ENCODE data around the gene DNMT3A.

DNMT3A gene

DNA sequence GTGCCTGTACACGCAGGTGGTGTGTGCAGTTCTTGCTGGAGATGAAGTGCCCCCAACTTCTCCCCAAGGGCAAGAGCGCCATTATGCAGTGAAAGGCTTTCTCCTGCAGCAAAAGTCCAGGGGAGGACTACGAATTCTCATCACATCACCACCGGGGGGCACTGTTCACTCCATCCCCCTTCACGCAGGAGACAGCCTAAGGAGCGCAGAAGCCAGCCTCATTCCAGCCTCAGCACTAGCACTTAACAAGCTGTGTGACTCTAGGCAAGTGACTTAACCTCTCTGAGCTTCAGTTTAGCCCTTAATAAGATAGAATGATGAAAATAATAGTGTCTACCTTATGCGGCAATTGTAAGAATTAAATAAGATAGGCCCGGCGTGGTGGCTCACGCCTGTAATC is 32.3 kb downstream of the DNMT3A start:
- H3K9ac ChIP-seq (ENCODE audit: low read length in 5 of 5) = no peak overlapping the region

DNA sequence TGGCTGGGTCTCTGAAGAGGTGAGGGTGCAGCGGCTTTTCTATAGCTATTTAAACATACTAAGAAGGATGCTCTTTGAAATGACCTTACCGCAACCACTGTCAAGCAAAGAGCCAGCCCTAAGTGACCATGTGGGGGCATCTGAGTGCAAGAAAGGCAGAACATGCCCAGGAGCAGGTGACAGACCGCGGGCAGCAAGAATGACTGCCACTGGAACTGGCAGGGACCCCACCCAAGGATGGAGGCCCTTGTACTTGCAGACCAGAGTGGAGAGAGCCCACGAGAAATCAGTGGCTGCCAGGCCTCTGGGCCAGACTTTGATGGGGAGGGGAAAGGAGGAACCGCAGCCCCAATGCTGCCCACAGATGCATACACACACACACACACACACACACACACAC is 33.1 kb downstream of the DNMT3A start:
- peaks cover 4 to 61% (median 56%) of the 10 kb centered on the region in 5 donors for H3K4me1 ChIP-seq (ENCODE audit: control insufficient read depth in 5 of 5, insufficient read depth in 5 of 5, low read length in 5 of 5)
- H3K27me3 ChIP-seq (ENCODE audit: control insufficient read depth in 5 of 5, insufficient read depth in 4 of 5, low read length in 5 of 5) = no peaks in the 10 kb centered on the region
- no peaks in the 10 kb centered on the region for H3K9me3 ChIP-seq (ENCODE audit: control insufficient read depth in 5 of 5, low read length in 5 of 5)
- no peak overlapping the region for H3K4me3 ChIP-seq (ENCODE audit: low read depth in 1 of 5, low read length in 5 of 5)
- H3K27ac ChIP-seq (ENCODE audit: low read depth, low read length) = no peak overlapping the region
- peaks cover 0 to 64% (median 33%) of the 10 kb centered on the region in 5 donors for H3K36me3 ChIP-seq (ENCODE audit: control insufficient read depth in 5 of 5, insufficient read depth in 5 of 5, low read length in 5 of 5)
- no peak overlapping the region for H3K9ac ChIP-seq (ENCODE audit: low read length in 5 of 5)

More for the DNA sequence above, 32.3 kb downstream of the DNMT3A start:
- Histone ChIP-seq H3K4me1 (ENCODE audit: control insufficient read depth in 5 of 5, insufficient read depth in 5 of 5, low read length in 5 of 5) (peaks cover 3 to 59% (median 58%) of the 10 kb centered on the region in 5 donors), H3K27me3 (ENCODE audit: control insufficient read depth in 5 of 5, insufficient read depth in 4 of 5, low read length in 5 of 5) (no peaks in the 10 kb centered on the region), H3K9me3 (ENCODE audit: control insufficient read depth in 5 of 5, low read length in 5 of 5) (no peaks in the 10 kb centered on the region), H3K4me3 (ENCODE audit: low read depth in 1 of 5, low read length in 5 of 5) (no peak overlapping the region), H3K36me3 (ENCODE audit: control insufficient read depth in 5 of 5, insufficient read depth in 5 of 5, low read length in 5 of 5) (peaks cover 0 to 61% (median 34%) of the 10 kb centered on the region in 5 donors), H3K27ac (ENCODE audit: low read depth, low read length) (no peak overlapping the region)

DNA sequence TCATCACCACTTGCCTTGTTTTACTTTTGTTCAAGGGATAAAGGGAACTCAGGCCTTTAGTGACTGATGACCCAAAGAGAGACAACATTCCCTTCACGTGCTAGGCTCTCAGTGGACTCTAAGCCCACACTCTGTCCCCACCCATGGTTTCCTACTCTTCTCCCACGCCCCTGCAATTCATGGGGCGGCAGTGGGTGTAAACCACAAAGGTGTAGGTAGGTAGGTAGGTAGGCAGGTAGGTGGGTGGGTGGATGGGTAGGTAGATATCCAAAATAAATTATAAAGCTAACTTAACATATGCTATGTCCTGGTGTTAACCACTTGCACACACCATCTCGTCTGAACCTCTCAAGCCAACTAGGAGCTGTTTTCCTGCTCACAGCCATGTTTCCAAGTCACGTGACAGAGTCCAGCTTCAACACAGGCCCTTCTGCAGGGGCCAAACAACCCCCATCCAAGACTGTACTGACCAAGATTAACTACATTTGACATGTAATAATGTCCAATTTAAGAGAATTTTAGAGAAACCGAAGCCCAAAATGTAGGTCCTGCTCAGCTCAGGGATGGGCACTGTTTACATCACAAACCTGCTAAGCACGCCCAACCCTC is 33.7 kb downstream of the DNMT3A start:
- H3K27ac ChIP-seq (ENCODE audit: low read depth, low read length) = no peak overlapping the region
- H3K4me1 ChIP-seq (ENCODE audit: control insufficient read depth in 5 of 5, insufficient read depth in 5 of 5, low read length in 5 of 5) = peaks cover 4 to 66% (median 56%) of the 10 kb centered on the region in 5 donors
- H3K4me3 ChIP-seq (ENCODE audit: low read depth in 1 of 5, low read length in 5 of 5) = no peak overlapping the region
- no peaks in the 10 kb centered on the region for H3K27me3 ChIP-seq (ENCODE audit: control insufficient read depth in 5 of 5, insufficient read depth in 4 of 5, low read length in 5 of 5)
- peaks cover 0 to 64% (median 33%) of the 10 kb centered on the region in 5 donors for H3K36me3 ChIP-seq (ENCODE audit: control insufficient read depth in 5 of 5, insufficient read depth in 5 of 5, low read length in 5 of 5)
- H3K9ac ChIP-seq (ENCODE audit: low read length in 5 of 5) = peak overlapping the region in 1 of 5 donors; percentile 23
- H3K9me3 ChIP-seq (ENCODE audit: control insufficient read depth in 5 of 5, low read length in 5 of 5) = no peaks in the 10 kb centered on the region

DNA sequence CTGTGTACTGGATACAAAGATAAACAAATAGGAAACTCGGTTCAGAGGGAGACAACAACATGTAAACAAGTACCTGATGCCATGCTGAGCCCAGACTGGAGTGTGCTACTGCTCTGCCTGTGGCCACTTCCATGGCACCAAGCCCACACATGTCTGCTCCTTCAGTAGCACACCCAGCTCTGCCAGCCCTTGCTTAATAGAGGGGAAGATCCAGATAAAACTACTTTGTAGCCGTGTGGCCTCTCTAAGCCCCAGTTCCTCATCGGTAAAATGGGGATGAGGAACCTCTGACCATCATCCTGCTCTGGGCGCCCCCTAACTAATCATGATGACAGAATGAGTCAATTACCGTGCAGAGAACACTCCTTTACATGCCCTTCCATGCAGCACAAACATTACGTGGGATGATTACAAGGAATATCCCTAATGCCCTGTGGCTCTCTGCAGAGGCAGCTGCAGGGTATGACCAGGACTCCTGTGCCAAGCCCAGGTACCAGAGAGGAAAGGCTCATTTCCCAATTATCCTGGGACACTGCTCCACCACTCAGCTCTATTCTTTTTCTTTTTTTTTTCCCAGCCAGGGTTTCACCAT is 34.9 kb downstream of the DNMT3A start:
- Histone ChIP-seq H3K4me1 (ENCODE audit: control insufficient read depth in 5 of 5, insufficient read depth in 5 of 5, low read length in 5 of 5) (peaks cover 4 to 64% (median 52%) of the 10 kb centered on the region in 5 donors), H3K9me3 (ENCODE audit: control insufficient read depth in 5 of 5, low read length in 5 of 5) (no peaks in the 10 kb centered on the region), H3K4me3 (ENCODE audit: low read depth in 1 of 5, low read length in 5 of 5) (no peak overlapping the region), H3K9ac (ENCODE audit: low read length in 5 of 5) (no peak overlapping the region), H3K36me3 (ENCODE audit: control insufficient read depth in 5 of 5, insufficient read depth in 5 of 5, low read length in 5 of 5) (peaks cover 0 to 52% (median 22%) of the 10 kb centered on the region in 5 donors), H3K27me3 (ENCODE audit: control insufficient read depth in 5 of 5, insufficient read depth in 4 of 5, low read length in 5 of 5) (no peaks in the 10 kb centered on the region), H3K27ac (ENCODE audit: low read depth, low read length) (no peak overlapping the region)

GRCh38 chr2:25305775-25306174 is 36.0 kb downstream of the DNMT3A start:
- peaks cover 0 to 46% (median 20%) of the 10 kb centered on the region in 5 donors for H3K36me3 ChIP-seq (ENCODE audit: control insufficient read depth in 5 of 5, insufficient read depth in 5 of 5, low read length in 5 of 5)
- H3K9me3 ChIP-seq (ENCODE audit: control insufficient read depth in 5 of 5, low read length in 5 of 5) = no peaks in the 10 kb centered on the region
- H3K4me1 ChIP-seq (ENCODE audit: control insufficient read depth in 5 of 5, insufficient read depth in 5 of 5, low read length in 5 of 5) = peaks cover 4 to 60% (median 47%) of the 10 kb centered on the region in 5 donors
- no peaks in the 10 kb centered on the region for H3K27me3 ChIP-seq (ENCODE audit: control insufficient read depth in 5 of 5, insufficient read depth in 4 of 5, low read length in 5 of 5)
- no peak overlapping the region for H3K27ac ChIP-seq (ENCODE audit: low read depth, low read length)
- H3K9ac ChIP-seq (ENCODE audit: low read length in 5 of 5) = no peak overlapping the region
- no peak overlapping the region for H3K4me3 ChIP-seq (ENCODE audit: low read depth in 1 of 5, low read length in 5 of 5)

DNA sequence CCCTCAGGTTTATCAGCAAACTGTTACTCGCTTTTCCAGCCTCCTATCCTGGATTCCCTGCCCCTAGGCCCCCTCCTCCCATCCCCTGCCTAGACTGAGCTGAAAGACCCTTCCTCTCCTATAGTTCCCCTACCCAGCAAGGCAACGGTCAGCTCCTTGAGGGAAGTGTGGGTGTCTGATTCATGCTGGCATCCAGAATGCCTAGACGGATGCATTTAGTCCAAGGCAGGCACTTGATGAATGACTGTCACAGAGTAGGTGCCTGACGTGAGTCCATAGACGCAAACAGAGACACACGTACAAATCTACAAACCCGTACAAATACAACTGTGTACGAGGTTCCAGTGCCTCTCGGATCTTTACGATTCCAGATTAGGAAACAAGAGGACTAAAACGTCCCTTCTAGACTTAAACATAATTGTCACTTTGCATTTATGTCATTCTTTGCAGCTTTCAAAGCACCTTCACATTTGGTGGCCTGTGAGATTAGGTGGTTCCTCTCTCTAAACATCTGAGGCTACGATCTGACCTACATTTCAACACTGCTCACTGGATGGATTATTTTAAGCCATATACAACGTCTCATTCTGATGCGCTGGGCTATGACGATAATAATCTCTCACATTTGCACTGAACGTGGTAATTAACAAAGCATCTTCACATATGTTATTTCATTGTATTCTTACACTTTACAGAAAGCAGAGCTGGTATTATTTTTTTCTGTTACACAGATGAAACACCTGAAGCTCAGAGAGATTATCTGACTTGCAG is 36.7 kb downstream of the DNMT3A start:
- Histone ChIP-seq H3K4me1 (ENCODE audit: control insufficient read depth in 5 of 5, insufficient read depth in 5 of 5, low read length in 5 of 5) (peaks cover 4 to 62% (median 47%) of the 10 kb centered on the region in 5 donors), H3K36me3 (ENCODE audit: control insufficient read depth in 5 of 5, insufficient read depth in 5 of 5, low read length in 5 of 5) (peaks cover 0 to 46% (median 20%) of the 10 kb centered on the region in 5 donors), H3K4me3 (ENCODE audit: low read depth in 1 of 5, low read length in 5 of 5) (no peak overlapping the region), H3K27ac (ENCODE audit: low read depth, low read length) (no peak overlapping the region), H3K9ac (ENCODE audit: low read length in 5 of 5) (no peak overlapping the region), H3K27me3 (ENCODE audit: control insufficient read depth in 5 of 5, insufficient read depth in 4 of 5, low read length in 5 of 5) (no peaks in the 10 kb centered on the region), H3K9me3 (ENCODE audit: control insufficient read depth in 5 of 5, low read length in 5 of 5) (no peaks in the 10 kb centered on the region)

DNA sequence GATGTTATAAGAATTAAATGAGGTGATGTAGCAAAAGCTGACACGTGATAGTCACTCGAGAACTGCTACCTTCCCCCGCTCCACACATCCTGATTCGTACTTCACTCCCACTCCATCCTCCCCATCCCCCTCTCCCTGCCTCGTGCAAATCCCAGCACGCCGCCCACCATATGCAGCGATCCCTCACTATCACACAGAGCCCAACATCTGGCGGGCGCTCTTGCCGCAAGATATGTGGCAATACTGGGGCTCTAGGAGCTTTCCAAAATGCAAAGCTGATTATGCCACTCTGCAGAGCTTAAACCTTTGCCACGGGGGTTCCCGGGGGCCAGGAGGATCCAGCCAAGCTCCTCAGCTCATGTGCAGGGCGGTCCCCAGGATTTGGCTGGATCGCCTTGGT is 37.4 kb downstream of the DNMT3A start:
- peaks cover 0 to 51% (median 20%) of the 10 kb centered on the region in 5 donors for H3K36me3 ChIP-seq (ENCODE audit: control insufficient read depth in 5 of 5, insufficient read depth in 5 of 5, low read length in 5 of 5)
- H3K9me3 ChIP-seq (ENCODE audit: control insufficient read depth in 5 of 5, low read length in 5 of 5) = no peaks in the 10 kb centered on the region
- H3K4me3 ChIP-seq (ENCODE audit: low read depth in 1 of 5, low read length in 5 of 5) = no peak overlapping the region
- no peak overlapping the region for H3K9ac ChIP-seq (ENCODE audit: low read length in 5 of 5)
- H3K4me1 ChIP-seq (ENCODE audit: control insufficient read depth in 5 of 5, insufficient read depth in 5 of 5, low read length in 5 of 5) = peaks cover 4 to 63% (median 51%) of the 10 kb centered on the region in 5 donors
- no peaks in the 10 kb centered on the region for H3K27me3 ChIP-seq (ENCODE audit: control insufficient read depth in 5 of 5, insufficient read depth in 4 of 5, low read length in 5 of 5)
- no peak overlapping the region for H3K27ac ChIP-seq (ENCODE audit: low read depth, low read length)

GRCh38 chr2:25303633-25304236 is 38.0 kb downstream of the DNMT3A start:
- no peak overlapping the region for H3K27ac ChIP-seq (ENCODE audit: low read depth, low read length)
- no peak overlapping the region for H3K9ac ChIP-seq (ENCODE audit: low read length in 5 of 5)
- peaks cover 0 to 51% (median 17%) of the 10 kb centered on the region in 5 donors for H3K36me3 ChIP-seq (ENCODE audit: control insufficient read depth in 5 of 5, insufficient read depth in 5 of 5, low read length in 5 of 5)
- no peaks in the 10 kb centered on the region for H3K27me3 ChIP-seq (ENCODE audit: control insufficient read depth in 5 of 5, insufficient read depth in 4 of 5, low read length in 5 of 5)
- no peak overlapping the region for H3K4me3 ChIP-seq (ENCODE audit: low read depth in 1 of 5, low read length in 5 of 5)
- no peaks in the 10 kb centered on the region for H3K9me3 ChIP-seq (ENCODE audit: control insufficient read depth in 5 of 5, low read length in 5 of 5)
- peaks cover 4 to 64% (median 56%) of the 10 kb centered on the region in 5 donors for H3K4me1 ChIP-seq (ENCODE audit: control insufficient read depth in 5 of 5, insufficient read depth in 5 of 5, low read length in 5 of 5)

DNA sequence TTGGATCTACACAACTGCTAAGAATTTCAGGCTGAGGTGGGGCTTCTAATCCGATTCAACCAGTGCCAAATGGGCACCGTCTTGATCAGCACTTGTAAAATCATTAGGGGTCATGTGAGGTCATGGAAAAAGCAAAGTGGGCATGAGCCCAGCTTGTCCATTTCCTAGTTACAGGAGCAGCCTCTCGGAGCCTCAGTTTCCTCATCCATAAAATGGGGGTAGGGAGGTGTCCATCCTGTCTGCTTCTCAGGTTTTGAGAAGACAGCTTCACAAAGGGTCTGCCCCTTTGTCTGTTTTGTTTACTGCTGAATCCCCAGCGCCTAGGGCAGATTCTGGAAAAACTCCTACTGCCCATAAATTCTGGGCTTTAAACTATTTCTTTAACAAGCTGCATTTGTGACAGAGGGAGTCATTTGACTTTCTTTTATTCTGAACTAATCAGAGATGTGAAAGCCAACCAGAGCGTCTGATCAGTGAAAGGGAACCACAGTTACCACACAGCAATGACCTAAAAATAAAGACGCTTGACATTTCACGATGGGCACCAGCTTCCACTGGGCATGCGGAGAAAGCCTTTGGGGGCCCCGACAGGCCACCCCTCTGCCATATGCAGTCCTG is 38.9 kb downstream of the DNMT3A start:
- H3K4me3 ChIP-seq (ENCODE audit: low read depth in 1 of 5, low read length in 5 of 5) = no peak overlapping the region
- peaks cover 0 to 49% (median 21%) of the 10 kb centered on the region in 5 donors for H3K36me3 ChIP-seq (ENCODE audit: control insufficient read depth in 5 of 5, insufficient read depth in 5 of 5, low read length in 5 of 5)
- H3K9ac ChIP-seq (ENCODE audit: low read length in 5 of 5) = no peak overlapping the region
- H3K4me1 ChIP-seq (ENCODE audit: control insufficient read depth in 5 of 5, insufficient read depth in 5 of 5, low read length in 5 of 5) = peaks cover 4 to 64% (median 56%) of the 10 kb centered on the region in 5 donors
- H3K27ac ChIP-seq (ENCODE audit: low read depth, low read length) = no peak overlapping the region
- H3K9me3 ChIP-seq (ENCODE audit: control insufficient read depth in 5 of 5, low read length in 5 of 5) = no peaks in the 10 kb centered on the region
- no peaks in the 10 kb centered on the region for H3K27me3 ChIP-seq (ENCODE audit: control insufficient read depth in 5 of 5, insufficient read depth in 4 of 5, low read length in 5 of 5)

Data from subcutaneous abdominal adipose tissue (tissue), 5 donors.